ENCODE results near the gene C19orf85. TPM values are rescaled to one million over a fixed set of nuclear protein-coding genes. Genes with fewer than 3 reads are reported as not detected.

Gene C19orf85
- total RNA-seq, 4 donors from 2014 or later = not detected

DNA sequence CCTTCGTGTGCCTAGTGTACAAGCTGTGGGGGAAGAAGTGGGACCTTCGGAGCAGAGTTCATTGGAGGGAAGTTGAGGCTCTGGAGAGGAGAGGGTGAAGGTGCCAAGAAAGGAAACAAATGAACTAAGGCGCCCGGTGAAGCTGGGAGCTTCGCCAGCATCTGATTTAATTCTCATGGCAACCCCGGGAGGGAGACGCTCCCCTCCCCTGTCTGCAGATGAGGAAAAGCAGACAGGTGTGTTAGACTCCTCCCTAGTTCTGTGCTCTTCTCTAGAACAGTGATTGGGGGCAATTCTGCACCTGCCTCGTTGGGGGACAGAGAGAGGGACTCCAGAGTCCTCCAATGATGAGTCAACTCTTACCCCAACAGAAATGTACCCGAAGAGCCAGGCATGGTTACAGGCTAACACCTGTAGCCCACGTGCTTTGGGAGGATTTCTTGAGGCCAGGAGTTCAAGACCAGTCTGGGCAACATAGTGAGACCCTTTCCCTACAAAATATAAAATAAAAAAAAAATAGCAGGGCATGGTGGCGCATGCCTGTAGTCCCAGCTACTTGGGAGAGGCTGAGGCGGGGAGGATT, 27.9 kb upstream of the C19orf85 start:
- TF ChIP-seq, protein P1, sequence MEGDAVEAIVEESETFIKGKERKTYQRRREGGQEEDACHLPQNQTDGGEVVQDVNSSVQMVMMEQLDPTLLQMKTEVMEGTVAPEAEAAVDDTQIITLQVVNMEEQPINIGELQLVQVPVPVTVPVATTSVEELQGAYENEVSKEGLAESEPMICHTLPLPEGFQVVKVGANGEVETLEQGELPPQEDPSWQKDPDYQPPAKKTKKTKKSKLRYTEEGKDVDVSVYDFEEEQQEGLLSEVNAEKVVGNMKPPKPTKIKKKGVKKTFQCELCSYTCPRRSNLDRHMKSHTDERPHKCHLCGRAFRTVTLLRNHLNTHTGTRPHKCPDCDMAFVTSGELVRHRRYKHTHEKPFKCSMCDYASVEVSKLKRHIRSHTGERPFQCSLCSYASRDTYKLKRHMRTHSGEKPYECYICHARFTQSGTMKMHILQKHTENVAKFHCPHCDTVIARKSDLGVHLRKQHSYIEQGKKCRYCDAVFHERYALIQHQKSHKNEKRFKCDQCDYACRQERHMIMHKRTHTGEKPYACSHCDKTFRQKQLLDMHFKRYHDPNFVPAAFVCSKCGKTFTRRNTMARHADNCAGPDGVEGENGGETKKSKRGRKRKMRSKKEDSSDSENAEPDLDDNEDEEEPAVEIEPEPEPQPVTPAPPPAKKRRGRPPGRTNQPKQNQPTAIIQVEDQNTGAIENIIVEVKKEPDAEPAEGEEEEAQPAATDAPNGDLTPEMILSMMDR (IDR thresholded peaks at IDR 0.05) = no peak
- TF ChIP-seq POLR2A (IDR thresholded peaks at IDR 0.05) = no peak
- peak; percentile 47 to 54 for DNase-seq
- peak overlapping the region; percentile 96 to 99 for H3K27ac ChIP-seq
- no peaks in the 10 kb centered on the region for H3K36me3 ChIP-seq
- H3K4me1 ChIP-seq = peaks cover under 1 to 8% of the 10 kb centered on the region in 2 donors
- no peaks in the 10 kb centered on the region for H3K27me3 ChIP-seq
- H3K9me3 ChIP-seq = no peaks in the 10 kb centered on the region
- intact Hi-C loops (cut with DNase I; ENCODE audit: low total_unique reads) = no loop called here
- no peak overlapping the region for H3K4me3 ChIP-seq

DNA sequence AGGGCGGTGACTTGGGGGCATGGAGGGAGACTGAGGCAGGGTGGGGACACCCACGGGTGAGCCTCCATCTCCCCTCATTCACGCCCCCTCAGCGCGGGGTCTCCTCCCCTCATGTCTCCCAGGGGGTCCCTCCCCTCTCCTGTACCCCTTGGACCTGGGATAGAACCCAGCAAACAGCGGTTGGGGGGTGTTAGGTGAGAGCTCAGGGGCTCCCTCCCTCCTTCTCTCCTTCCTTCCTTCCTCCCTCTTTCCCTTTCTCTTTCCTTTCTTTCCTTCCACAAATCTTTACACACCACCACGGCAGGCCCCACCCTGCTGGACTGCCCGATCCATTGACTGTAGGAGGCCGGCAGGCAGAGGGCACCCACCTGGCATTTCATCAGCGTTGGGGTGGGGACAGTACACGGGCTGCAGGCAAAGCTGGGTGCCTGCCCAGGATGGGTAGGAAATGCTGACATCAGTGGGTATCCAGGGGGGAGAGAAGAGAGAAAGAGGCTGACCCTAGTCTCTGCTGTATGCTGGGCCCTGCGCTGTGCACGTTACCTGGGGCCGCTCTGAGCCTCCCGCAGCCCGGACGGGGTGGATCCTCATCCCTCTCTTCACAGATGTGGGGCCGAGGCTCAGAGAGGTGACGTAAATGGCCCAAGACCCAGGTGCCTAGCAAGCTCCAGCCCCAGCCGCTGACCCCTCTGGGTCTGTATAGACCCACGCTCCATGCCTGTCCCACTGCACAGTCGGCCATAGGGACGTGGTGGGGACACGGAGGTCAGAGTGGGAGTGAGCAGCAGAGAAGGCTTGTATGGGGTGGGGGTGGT, 27.2 kb upstream of the C19orf85 start:
- Histone ChIP-seq H3K4me3 (no peak overlapping the region), H3K27me3 (no peaks in the 10 kb centered on the region), H3K4me1 (peaks cover 8% of the 10 kb centered on the region in 2 donors), H3K27ac (peak overlapping the region; percentile 96 to 99), H3K36me3 (no peaks in the 10 kb centered on the region), H3K9me3 (no peaks in the 10 kb centered on the region)
- intact Hi-C loops (cut with DNase I; ENCODE audit: low total_unique reads) = no loop called here
- TF ChIP-seq, protein P1 (IDR thresholded peaks at IDR 0.05) = no peak
- peak; percentile 67 to 69 for DNase-seq

DNA sequence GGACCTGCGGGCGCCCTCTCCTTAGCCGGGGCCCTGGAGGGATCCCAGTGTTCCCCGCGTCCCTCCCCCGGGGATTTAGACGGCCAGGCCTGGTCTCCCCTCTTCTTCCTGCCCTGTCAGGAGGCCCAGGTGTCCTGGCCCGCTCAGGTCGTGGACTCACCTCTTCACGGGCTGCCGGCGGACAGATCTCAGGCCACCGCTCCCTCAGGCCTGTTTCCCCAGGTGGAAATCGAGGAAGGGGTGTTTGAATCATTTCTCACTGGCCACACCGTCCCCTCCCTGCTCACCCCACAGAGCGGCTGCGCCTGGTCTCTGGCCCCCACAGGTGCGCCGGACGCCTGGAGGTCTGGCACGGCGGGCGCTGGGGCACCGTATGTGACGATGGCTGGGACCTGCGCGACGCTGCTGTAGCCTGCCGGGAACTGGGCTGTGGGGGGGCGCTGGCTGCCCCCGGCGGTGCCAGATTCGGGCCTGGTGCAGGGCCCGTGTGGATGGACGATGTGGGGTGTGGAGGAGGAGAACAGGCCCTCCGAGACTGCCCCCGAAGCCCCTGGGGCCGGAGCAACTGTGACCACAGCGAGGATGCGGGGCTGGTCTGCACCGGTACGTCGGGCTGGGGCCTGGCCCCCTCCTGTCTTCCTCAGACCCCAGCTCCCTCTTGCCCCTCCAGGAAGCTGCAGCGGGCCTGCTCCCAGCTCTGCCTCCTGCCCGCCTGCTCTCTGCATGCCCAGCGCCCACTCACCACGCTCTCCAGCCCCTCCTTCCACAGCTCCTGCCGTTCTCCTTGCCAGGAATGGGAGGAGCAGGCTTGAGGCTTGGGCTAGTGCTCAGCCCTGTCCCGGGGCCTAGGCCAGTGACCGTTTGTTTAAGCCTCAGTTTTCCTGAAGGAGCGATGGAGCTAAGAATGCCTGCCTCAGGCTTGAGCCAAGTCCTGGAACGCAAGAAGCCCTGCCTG, 26.2 kb upstream of the C19orf85 start:
- peaks cover 8 to 16% of the 10 kb centered on the region in 2 donors for H3K4me1 ChIP-seq
- H3K27ac ChIP-seq = peak overlapping the region; percentile 96 to 99
- TF ChIP-seq, protein P1 (IDR thresholded peaks at IDR 0.05) = no peak
- TF ChIP-seq POLR2A (IDR thresholded peaks at IDR 0.05) = no peak
- no peak overlapping the region for H3K4me3 ChIP-seq
- H3K9me3 ChIP-seq = no peaks in the 10 kb centered on the region
- intact Hi-C loops (cut with DNase I; ENCODE audit: low total_unique reads) = no loop called here
- H3K27me3 ChIP-seq = no peaks in the 10 kb centered on the region
- DNase-seq = peak; percentile 50 to 58
- H3K36me3 ChIP-seq = no peaks in the 10 kb centered on the region

DNA sequence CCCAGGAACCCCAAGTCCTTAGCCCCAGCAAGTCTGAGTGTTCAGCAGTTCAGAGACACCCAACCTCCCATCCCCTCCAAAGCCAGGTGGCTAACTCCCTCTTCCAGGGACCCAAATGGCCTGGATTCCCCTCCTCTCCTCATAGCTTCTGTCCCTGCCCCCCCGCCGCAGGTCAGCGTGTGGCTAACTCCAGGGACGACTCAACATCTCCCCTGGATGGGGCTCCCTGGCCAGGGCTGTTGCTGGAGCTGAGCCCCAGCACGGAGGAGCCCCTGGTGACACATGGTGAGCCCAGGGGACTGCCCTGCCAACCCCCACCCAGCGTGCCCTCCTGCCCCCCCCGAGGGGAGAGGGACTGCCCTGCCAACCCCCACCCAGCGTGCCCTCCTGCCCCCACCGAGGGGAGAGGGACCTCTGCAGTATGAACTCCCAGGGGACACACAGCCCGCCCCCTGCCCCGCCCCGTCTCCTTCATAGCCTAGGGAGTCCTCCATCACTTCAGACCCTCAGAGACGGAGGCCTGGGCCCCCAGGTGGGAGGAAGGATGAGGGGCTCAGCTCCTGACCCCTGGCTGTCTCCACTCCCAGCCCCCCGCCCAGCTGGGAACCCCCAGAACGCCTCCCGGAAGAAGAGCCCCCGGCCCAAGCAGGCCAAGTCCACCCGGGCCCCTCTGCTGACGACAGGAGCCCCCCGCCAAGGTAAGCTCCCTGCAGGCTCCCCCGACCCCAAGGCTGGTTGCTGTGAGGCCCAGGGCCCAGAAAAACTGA, 25.3 kb upstream of the C19orf85 start:
- intact Hi-C loops (cut with DNase I; ENCODE audit: low total_unique reads) = no loop called here
- TF ChIP-seq, protein P1 (IDR thresholded peaks at IDR 0.05) = no peak
- TF ChIP-seq POLR2A (IDR thresholded peaks at IDR 0.05) = no peak
- peak; percentile 35 to 50 for DNase-seq

More for the DNA sequence above, 25.3 kb upstream of the C19orf85 start:
- H3K4me1 ChIP-seq = peaks cover 8 to 20% of the 10 kb centered on the region in 2 donors
- H3K36me3 ChIP-seq = no peaks in the 10 kb centered on the region
- no peak overlapping the region for H3K4me3 ChIP-seq
- no peaks in the 10 kb centered on the region for H3K27me3 ChIP-seq
- H3K27ac ChIP-seq = peak overlapping the region; percentile 96 to 99
- no peaks in the 10 kb centered on the region for H3K9me3 ChIP-seq

Measured in uterus (tissue), 4 donors.